Parathyroid adenoma (tissue), 2 donors: ENCODE data around the gene CNKSR3.
A peak's percentile ranks its signal among the peaks of the same experiment; 100 is the strongest.

Experiments
- H2AFZ ChIP-seq: fragments of 300-600 bp; sonication (generic); one replicate; pipeline ENCODE4 v1.7.0; 2017; ENCODE audit warnings: antibody characterized with exemption, mild to moderate bottlenecking
- H3K27ac ChIP-seq: fragments of 300-600 bp; sonication (generic); one replicate; pipeline ENCODE4 v1.7.0; 2017
- H3K27me3 ChIP-seq: fragments of 300-600 bp; sonication (generic); one replicate; pipeline ENCODE4 v1.7.0; 2017; ENCODE audit warnings: low read length; ENCODE audit not compliant: control insufficient read depth, insufficient read depth
- H3K36me3 ChIP-seq: fragments of 300-600 bp; sonication (generic); one replicate; pipeline ENCODE4 v1.7.0; 2017; ENCODE audit warnings: low read length; ENCODE audit not compliant: control insufficient read depth, insufficient read depth
- H3K4me1 ChIP-seq: fragments of 300-600 bp; sonication (generic); one replicate; pipeline ENCODE4 v1.7.0; 2017; ENCODE audit warnings: control low read depth
- H3K4me2 ChIP-seq: fragments of 300-600 bp; sonication (generic); one replicate; pipeline ENCODE4 v1.7.0; 2017; ENCODE audit warnings: low read length
- H3K4me3 ChIP-seq: fragments of 300-600 bp; sonication (generic); one replicate; pipeline ENCODE4 v1.7.0; 2017; ENCODE audit warnings: low read depth, low read length
- H3K79me2 ChIP-seq: fragments of 300-600 bp; sonication (generic); one replicate; pipeline ENCODE4 v1.7.0; 2017; ENCODE audit warnings: control low read depth
- H3K9ac ChIP-seq: fragments of 300-600 bp; sonication (generic); one replicate; pipeline ENCODE4 v1.7.0; 2017; ENCODE audit warnings: mild to moderate bottlenecking
- H3K9me3 ChIP-seq: fragments of 300-600 bp; sonication (generic); one replicate; pipeline ENCODE4 v1.7.0; 2017; ENCODE audit warnings: low read length; ENCODE audit not compliant: control insufficient read depth
- CTCF ChIP-seq: fragments of 300-600 bp; sonication (generic); IDR thresholded peaks from one replicate; pipeline ENCODE4 v1.7.0; 2017; ENCODE audit warnings: antibody characterized with exemption, mild to moderate bottlenecking
- donor health status: primary hyperparathyroidism.

CNKSR3 gene

GRCh38 chr6:154410619-154411072 is 99.8 kb downstream of the CNKSR3 start:
- no peak overlapping the region for H3K4me3 ChIP-seq

GRCh38 chr6:154408891-154409500 is 101.5 kb downstream of the CNKSR3 start:
- TF ChIP-seq CTCF = no peak
- no peaks in the 10 kb centered on the region for H3K27me3 ChIP-seq

More at GRCh38 chr6:154410619-154411072, 99.8 kb downstream of the CNKSR3 start:
- peak overlapping the region; percentile 49 for H3K27ac ChIP-seq
- H3K9me3 ChIP-seq = no peaks in the 10 kb centered on the region
- no peak for TF ChIP-seq CTCF
- H3K9ac ChIP-seq = no peak overlapping the region
- H3K4me1 ChIP-seq = peaks cover 8% of the 10 kb centered on the region
- no peak overlapping the region for H3K4me2 ChIP-seq
- no peaks in the 10 kb centered on the region for H3K36me3 ChIP-seq
- peak overlapping the region; percentile 9 for H2AFZ ChIP-seq
- H3K27me3 ChIP-seq = no peaks in the 10 kb centered on the region
- H3K79me2 ChIP-seq = no peaks in the 10 kb centered on the region

GRCh38 chr6:154407440-154407839 is 103.0 kb downstream of the CNKSR3 start:
- Histone ChIP-seq H3K4me1 (peaks cover 8% of the 10 kb centered on the region), H3K36me3 (no peaks in the 10 kb centered on the region)

More at GRCh38 chr6:154408891-154409500, 101.5 kb downstream of the CNKSR3 start:
- H3K27ac ChIP-seq = no peak overlapping the region
- H3K4me2 ChIP-seq = no peak overlapping the region
- H3K36me3 ChIP-seq = no peaks in the 10 kb centered on the region
- peaks cover 8% of the 10 kb centered on the region for H3K4me1 ChIP-seq
- no peaks in the 10 kb centered on the region for H3K9me3 ChIP-seq
- H2AFZ ChIP-seq = no peak overlapping the region
- H3K9ac ChIP-seq = no peak overlapping the region
- no peak overlapping the region for H3K4me3 ChIP-seq
- H3K79me2 ChIP-seq = no peaks in the 10 kb centered on the region

GRCh38 chr6:154406869-154407268 is 103.6 kb downstream of the CNKSR3 start:
- Histone ChIP-seq H3K4me2 (no peak overlapping the region), H3K79me2 (no peaks in the 10 kb centered on the region), H3K9me3 (no peaks in the 10 kb centered on the region), H3K27ac (no peak overlapping the region), H3K4me1 (peaks cover 8% of the 10 kb centered on the region), H2AFZ (no peak overlapping the region), H3K27me3 (no peaks in the 10 kb centered on the region), H3K36me3 (no peaks in the 10 kb centered on the region), H3K4me3 (no peak overlapping the region), H3K9ac (no peak overlapping the region)
- no peak for TF ChIP-seq CTCF

More at GRCh38 chr6:154407440-154407839, 103.0 kb downstream of the CNKSR3 start:
- H3K9ac ChIP-seq = no peak overlapping the region
- no peaks in the 10 kb centered on the region for H3K27me3 ChIP-seq
- no peak overlapping the region for H3K27ac ChIP-seq
- H3K9me3 ChIP-seq = no peaks in the 10 kb centered on the region
- H3K4me3 ChIP-seq = no peak overlapping the region
- no peak overlapping the region for H3K4me2 ChIP-seq
- no peaks in the 10 kb centered on the region for H3K79me2 ChIP-seq
- TF ChIP-seq CTCF = no peak
- no peak overlapping the region for H2AFZ ChIP-seq

GRCh38 chr6:154406301-154406700 is 104.2 kb downstream of the CNKSR3 start:
- H3K27ac ChIP-seq = no peak overlapping the region
- TF ChIP-seq CTCF = no peak

More at GRCh38 chr6:154406301-154406700, 104.2 kb downstream of the CNKSR3 start:
- Histone ChIP-seq H3K27me3 (no peaks in the 10 kb centered on the region), H3K79me2 (no peaks in the 10 kb centered on the region), H3K4me3 (no peak overlapping the region), H3K9me3 (no peaks in the 10 kb centered on the region), H3K36me3 (no peaks in the 10 kb centered on the region), H3K9ac (no peak overlapping the region), H3K4me2 (no peak overlapping the region), H2AFZ (no peak overlapping the region), H3K4me1 (peaks cover 8% of the 10 kb centered on the region)
